Transverse colon (tissue), 4 donors: Measurements from ENCODE around the gene KCNF1. TPM values are rescaled to one million over a fixed set of nuclear protein-coding genes. Genes with fewer than 3 reads are reported as not detected.

ENCODE experiments used
- DNase-seq: peaks from one replicate; pipeline ENCODE4 v3.0.0-alpha.2; 2019
- H3K27ac ChIP-seq, 4 donors: fragments of 200-600 bp; sonication (generic); 2 replicates each; pipeline ENCODE4 v1.5.1; 2016 to 2018; ENCODE audit warnings: inconsistent platforms in 4 of 4
- H3K27me3 ChIP-seq: fragments of 200-600 bp; sonication (generic); 2 replicates; pipeline ENCODE4 v1.5.1; 2017; ENCODE audit warnings: inconsistent platforms
- H3K36me3 ChIP-seq, 4 donors: fragments of 200-600 bp; sonication (generic); 2 replicates each; pipeline ENCODE4 v1.5.1; 2017 to 2019; ENCODE audit warnings: inconsistent platforms in 4 of 4
- H3K4me1 ChIP-seq, 4 donors: fragments of 200-600 bp; sonication (generic); 2 replicates each; pipeline ENCODE4 v1.5.1; 2017 to 2020; ENCODE audit warnings: inconsistent platforms in 4 of 4
- H3K4me3 ChIP-seq, 4 donors: fragments of 200-600 bp; sonication (generic); 1 replicate in 1 of 4; 2 replicates in 3 of 4; pipeline versions ENCODE4 v1.5.1 to v1.6.1; 2017 to 2019; ENCODE audit warnings: inconsistent platforms in 4 of 4
- H3K9me3 ChIP-seq, 2 donors: fragments of 200-600 bp; sonication (generic); 2 replicates each; pipeline ENCODE4 v1.5.1; 2017 to 2019; ENCODE audit warnings: inconsistent platforms in 2 of 2
- CTCF ChIP-seq, 5 experiments: fragments of 200-600 bp in 3 of 5; fragments of 450-650 bp in 2 of 5; sonication (generic) in 3 of 5; IDR thresholded peaks; 1 replicate in 2 of 5; 2 replicates in 3 of 5; pipeline ENCODE4 v1.5.1; 2016 to 2017; ENCODE audit warnings: antibody characterized with exemption in 5 of 5, inconsistent platforms in 3 of 5, mild to moderate bottlenecking in 2 of 5, moderate library complexity in 1 of 5
- EP300 ChIP-seq: sonication (generic); formaldehyde crosslinking; IDR thresholded peaks from one replicate; pipeline ENCODE4 v1.6.1; 2017; ENCODE audit warnings: antibody characterized with exemption, low read depth
- POLR2A ChIP-seq: fragments of 450-650 bp; IDR thresholded peaks from one replicate; pipeline ENCODE4 v1.6.1; 2016; ENCODE audit warnings: antibody characterized with exemption, mild to moderate bottlenecking, moderate library complexity
- POLR2AphosphoS5 ChIP-seq, 3 donors: sonication (generic); formaldehyde crosslinking; IDR thresholded peaks; one replicate each; pipeline ENCODE4 v1.6.1; 2016; ENCODE audit warnings: antibody characterized with exemption in 3 of 3
- WGBS, 2 donors: methylation state at CpG; one replicate each; pipeline ENCODE4 v1.1.5; 2018; ENCODE audit warnings: low coverage in 1 of 2; 5-methylcytosine and 5-hydroxymethylcytosine counted together
- in situ Hi-C, 4 donors: fragments of 200-750 bp; cut with MboI; loops; one replicate each; pipeline versions ENCODE4 v1.15.0 to v1.15.1; 2017; ENCODE audit warnings: low sequenced_read_pairs in 3 of 4, low pct_ligation_motif_present in 1 of 4, low pct_unique_long_range_greater_than_20kb in 1 of 4
- intact Hi-C: fragments of 100-400 bp; cut with DNase I; formaldehyde crosslinking; loops from one replicate; pipeline ENCODE4 v1.15.1; 2023; ENCODE audit warnings: low total_unique reads
- total RNA-seq, 4 donors: library from RNA; depleted of rRNA; stranded (reverse); fragments of >200 nt; gene quantifications; one replicate each; pipeline ENCODE4 v1.1.0, GENCODE V29; 2016

Gene KCNF1
- total RNA-seq, 4 donors from 2014 or later: 0.27 TPM; not detected in 3

- no peak overlapping the region for H3K4me3 ChIP-seq
- intact Hi-C loops: no loop called here
- no peaks in the 10 kb centered on the region for H3K27me3 ChIP-seq
- no peak for TF ChIP-seq POLR2A
- no peak for TF ChIP-seq EP300
- TF ChIP-seq POLR2AphosphoS5 (IDR thresholded peaks at IDR 0.05): no peak
- no peak for TF ChIP-seq CTCF (IDR thresholded peaks at IDR 0.05)
- 83% methylated on average over 6 of the region's 6 CpGs; no CpG with 5 or more reads in 1 of the 2 donors for WGBS, 2 donors
- in situ Hi-C loops: no loop called here
- no peaks in the 10 kb centered on the region for H3K9me3 ChIP-seq
- no peak for DNase-seq
- H3K36me3 ChIP-seq: no peaks in the 10 kb centered on the region
- H3K4me1 ChIP-seq: no peaks in the 10 kb centered on the region
- H3K27ac ChIP-seq: no peak overlapping the region
Observed at GRCh38 chr2:10891390-10891789, 20.3 kb upstream of the KCNF1 start.

GRCh38 chr2:10891848-10892247, 19.9 kb upstream of the KCNF1 start:
- H3K27ac ChIP-seq: no peak overlapping the region
- WGBS, 2 donors: 79 to 100% methylated on average over 1 to 5 of the region's 5 CpGs
- H3K4me1 ChIP-seq: no peaks in the 10 kb centered on the region
- DNase-seq: no peak
- in situ Hi-C loops (no loop called here), intact Hi-C loops (no loop called here)
- H3K27me3 ChIP-seq: no peaks in the 10 kb centered on the region
- H3K9me3 ChIP-seq: no peaks in the 10 kb centered on the region
- no peak overlapping the region for H3K4me3 ChIP-seq
- no peaks in the 10 kb centered on the region for H3K36me3 ChIP-seq
- no peak for TF ChIP-seq POLR2A
- no peak for TF ChIP-seq CTCF (IDR thresholded peaks at IDR 0.05)
- no peak for TF ChIP-seq EP300
- no peak for TF ChIP-seq POLR2AphosphoS5 (IDR thresholded peaks at IDR 0.05)

GRCh38 chr2:10892316-10892715, 19.4 kb upstream of the KCNF1 start:
- H3K4me1 ChIP-seq: no peaks in the 10 kb centered on the region
- no peak overlapping the region for H3K4me3 ChIP-seq
- no peaks in the 10 kb centered on the region for H3K9me3 ChIP-seq
- no peaks in the 10 kb centered on the region for H3K27me3 ChIP-seq
- no peak overlapping the region for H3K27ac ChIP-seq
- no peak for DNase-seq
- intact Hi-C loops: no loop called here
- no peaks in the 10 kb centered on the region for H3K36me3 ChIP-seq
- in situ Hi-C loops: no loop called here
- TF ChIP-seq POLR2AphosphoS5 (IDR thresholded peaks at IDR 0.05) (no peak), CTCF (IDR thresholded peaks at IDR 0.05) (no peak), POLR2A (no peak), EP300 (no peak)

GRCh38 chr2:10892796-10893350, 18.9 kb upstream of the KCNF1 start:
- Histone ChIP-seq H3K9me3 (no peaks in the 10 kb centered on the region), H3K27ac (no peak overlapping the region), H3K36me3 (no peaks in the 10 kb centered on the region), H3K4me3 (no peak overlapping the region), H3K4me1 (no peaks in the 10 kb centered on the region), H3K27me3 (no peaks in the 10 kb centered on the region)
- intact Hi-C loops (no loop called here), in situ Hi-C loops (no loop called here)
- no peak for DNase-seq
- 97% methylated on average over 4 of the region's 5 CpGs; no CpG with 5 or more reads in 1 of the 2 donors for WGBS, 2 donors
- TF ChIP-seq POLR2A: no peak
- TF ChIP-seq POLR2AphosphoS5 (IDR thresholded peaks at IDR 0.05): no peak
- TF ChIP-seq EP300: no peak
- TF ChIP-seq CTCF (IDR thresholded peaks at IDR 0.05): no peak
